ENCODE data around the gene ABCC5.

ABCC5 gene

DNA sequence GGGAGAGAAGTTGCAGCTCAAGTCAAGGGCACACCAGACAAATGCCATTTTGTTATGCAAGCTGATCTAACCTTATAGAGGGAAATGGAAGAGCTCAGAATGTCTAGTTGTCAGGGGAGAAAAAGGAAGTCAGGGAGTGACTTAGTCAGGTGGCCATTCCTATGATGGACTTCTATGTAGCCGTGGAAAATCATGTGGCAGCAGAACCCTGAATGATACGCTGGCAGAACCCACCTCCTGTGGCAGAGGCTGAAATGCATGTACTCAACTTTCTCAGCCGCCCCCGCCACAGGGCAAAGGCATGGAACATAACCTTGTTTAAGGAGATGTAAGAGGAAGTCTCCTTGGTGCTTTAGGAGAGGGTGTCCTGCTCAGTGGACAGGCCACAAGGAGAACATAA, 95.3 kb downstream of the ABCC5 start:
- DNase-seq (ENCODE audit: low read depth in 2 of 2) = no peak

DNA sequence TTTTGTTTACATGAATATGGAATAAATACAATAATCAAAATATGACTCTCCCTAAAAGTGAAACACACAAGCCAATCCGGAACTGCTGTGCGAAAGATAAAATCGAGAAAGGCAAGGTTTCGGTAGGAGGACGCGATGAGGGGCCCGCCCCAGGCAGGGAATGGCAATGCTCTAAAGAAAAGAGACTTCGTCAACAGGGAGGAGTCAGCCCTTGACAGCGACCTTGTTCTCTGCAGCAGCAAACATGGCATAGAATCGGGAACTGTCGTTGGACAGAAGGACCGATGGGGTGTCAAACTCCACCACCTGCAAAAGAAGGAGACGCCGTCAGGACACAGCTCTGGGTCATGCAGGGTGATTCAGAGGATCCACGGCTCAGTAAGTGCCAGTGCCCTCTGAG, 96.6 kb downstream of the ABCC5 start:
- DNase-seq (ENCODE audit: low read depth in 2 of 2) = no peak

DNA sequence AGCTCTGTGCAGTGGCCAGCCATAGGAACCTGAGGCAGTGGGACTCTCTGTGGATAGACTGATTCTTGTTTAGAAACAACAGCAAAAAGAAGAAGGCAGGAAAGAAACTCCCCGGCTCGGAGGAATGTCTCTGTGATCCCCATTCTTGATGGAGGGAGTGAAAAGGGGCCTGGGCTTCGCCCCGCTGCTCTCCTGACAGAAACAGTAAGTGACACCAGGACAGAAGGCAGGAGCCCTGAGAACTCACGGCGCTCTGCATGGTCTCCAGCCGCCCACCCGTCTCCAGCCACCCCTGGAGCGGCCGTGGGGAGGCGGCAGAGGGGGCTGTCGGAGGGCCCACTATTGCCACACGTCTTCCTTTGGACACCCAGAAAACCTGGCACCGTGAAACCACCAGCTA, 97.3 kb downstream of the ABCC5 start:
- DNase-seq (ENCODE audit: low read depth in 2 of 2) = no peak

DNA sequence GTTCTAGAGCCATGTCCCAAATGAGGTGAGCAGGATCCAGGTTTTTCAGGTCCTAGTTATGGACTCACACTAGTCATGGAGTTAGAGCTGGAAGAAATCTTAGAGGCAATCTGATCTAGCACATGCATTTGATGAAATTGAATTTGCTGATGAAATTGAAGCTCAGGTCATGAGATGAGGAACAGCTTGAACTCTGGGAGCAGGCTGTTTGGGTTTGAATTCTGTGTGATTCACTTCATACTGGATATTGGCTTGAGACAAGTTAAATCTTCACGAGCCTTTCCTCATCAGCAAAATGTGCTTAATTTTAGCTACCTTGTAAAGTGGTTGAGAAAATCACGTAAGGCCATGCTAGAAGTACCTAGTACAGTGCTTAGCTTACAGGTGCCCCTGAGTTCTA, 99.5 kb downstream of the ABCC5 start:
- no peak for DNase-seq (ENCODE audit: low read depth in 2 of 2)

DNA sequence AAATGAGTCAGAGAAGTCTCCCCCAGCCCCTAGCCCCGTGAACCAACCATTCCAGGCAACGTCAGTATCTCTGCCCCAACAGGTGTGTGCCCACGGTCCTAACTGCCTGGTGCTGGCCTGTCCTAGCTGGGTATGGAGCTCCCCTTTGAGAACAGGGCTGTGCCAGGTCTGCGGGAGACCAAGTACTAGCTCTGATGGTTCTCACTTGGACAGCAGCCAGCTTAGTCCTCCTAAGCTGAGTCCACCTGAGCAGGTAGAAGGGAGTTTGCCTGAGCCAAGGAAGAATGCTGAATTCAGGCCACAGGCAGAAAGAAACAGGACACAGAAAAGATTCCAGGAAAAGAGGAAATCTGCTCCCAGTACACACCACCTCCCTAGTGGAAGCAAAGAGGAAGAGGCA, 99.9 kb downstream of the ABCC5 start:
- no peak for DNase-seq (ENCODE audit: low read depth in 2 of 2)

DNA sequence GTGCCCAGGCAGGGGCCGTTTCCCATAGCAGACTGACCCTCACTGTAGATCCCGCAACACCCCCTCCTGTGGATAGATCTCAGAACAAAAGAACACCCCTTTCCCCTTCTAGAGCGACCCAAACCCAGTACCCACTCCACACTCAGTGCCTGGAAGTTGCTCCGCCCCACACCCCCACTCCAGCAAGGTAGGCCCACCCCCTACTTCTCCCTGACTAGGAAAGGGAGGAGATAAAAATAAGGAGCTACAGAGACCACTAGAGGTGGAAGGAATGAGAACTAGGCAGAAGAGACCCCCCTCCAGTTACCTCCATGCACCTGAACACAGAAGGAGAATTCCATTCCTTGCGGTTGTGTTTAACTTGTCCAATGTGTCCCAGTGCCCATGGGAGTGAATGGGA, 102.8 kb downstream of the ABCC5 start:
- DNase-seq (ENCODE audit: low read depth in 2 of 2) = no peak

DNA sequence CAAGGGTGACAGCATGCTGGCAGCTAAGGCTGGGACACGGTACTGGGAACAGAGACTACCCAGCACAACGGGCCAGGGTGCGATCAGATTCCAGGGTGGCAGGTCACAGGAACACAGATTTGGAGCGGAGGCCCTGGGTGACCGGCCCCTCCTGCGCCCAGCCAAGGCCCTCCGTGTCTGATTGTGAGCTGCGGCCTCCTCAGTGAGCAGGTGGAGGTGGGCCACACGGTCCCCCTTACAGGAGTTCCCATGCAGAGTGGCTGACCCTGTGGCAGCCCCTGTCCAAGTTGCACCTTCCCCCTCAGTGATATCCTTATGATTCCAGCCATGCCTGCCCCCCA, 104.1 kb downstream of the ABCC5 start:
- no peak for DNase-seq (ENCODE audit: low read depth in 2 of 2)

DNA sequence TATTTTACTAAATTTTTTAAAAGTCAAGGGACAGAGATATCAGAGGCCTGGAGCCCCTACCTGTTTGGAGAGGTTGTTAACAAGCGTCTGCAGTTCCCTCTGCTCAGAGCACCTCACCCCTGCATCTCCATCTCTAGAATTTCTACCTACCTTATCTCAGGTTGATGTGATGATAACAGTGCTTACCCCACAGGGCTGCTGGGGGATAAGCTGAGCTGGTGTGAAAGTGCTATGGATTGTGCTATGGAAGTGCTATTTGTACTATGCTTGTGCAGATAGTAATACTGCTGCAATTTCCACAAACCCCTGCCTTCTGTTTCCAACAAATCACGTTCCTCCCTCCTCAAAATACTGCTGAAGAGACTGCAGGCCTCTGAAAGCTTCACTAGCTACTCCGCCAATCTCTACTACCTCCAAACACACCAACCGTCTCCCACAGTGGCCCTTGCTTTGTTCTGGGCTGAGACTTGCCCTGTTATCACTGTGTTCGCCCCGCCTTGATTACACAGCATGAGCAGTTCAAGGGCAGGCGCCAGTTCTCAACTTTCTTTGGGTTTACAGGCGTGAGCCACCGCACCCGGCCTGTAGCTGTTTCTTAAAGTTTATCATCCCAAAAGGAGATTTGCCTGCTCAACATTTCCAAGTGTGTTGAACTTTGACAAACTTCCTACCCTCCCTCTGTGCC, 104.6 kb downstream of the ABCC5 start:
- no peak for DNase-seq (ENCODE audit: low read depth in 2 of 2)

DNA sequence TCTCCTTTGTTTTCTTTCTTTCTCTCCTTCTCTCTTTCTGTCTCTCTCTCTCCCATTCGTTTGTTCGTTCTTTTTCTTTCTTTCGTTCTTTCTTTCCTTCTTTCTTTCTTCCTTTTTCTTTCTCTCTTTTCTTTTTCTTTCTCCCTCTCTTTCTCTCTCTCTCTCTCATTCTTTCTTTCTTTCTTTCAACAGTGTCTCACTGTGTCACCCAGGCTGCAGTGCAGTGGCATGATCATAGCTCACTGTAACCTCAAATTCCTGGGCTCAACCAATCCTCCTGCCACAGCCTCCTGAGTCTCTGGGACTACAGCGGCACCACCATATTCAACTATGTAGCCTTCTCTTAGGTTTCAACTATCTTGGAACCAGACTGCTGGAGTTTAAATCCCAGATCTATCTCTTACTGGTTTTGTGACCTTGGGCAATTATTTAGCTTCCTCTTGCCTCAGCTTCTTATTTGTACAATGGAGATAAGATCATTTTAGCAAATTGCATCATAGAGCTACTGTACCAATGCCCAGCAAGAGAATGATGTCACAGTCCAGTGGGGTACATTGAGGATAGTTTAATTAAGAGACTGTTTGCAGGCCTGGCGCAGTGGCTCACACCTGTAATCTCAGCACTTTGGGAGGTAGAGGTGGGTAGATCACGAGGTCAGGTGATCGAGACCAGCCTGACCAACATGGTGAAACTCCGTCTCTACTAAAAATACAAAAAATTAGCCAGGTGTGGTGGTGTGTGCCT, 105.7 kb downstream of the ABCC5 start:
- no peak for DNase-seq (ENCODE audit: low read depth in 2 of 2)

DNA sequence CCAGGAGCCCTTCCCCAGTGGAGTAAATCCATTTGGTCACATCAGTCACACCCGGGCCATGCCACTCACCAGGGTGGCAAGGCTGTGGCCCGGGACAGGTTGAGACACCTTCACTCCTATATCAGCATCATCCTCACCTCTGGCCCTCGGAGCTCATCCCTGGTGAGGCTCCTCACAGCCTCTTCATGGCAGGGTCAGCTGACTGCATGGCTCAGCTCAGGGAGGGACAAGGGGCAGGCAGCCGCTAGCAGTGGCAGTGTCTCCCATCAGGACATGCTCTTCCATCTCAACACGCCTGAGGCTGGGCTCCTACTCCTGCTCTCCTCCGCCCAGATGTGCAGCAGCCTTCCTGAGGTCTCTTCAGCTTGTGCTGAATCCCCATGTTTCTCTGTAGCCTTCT, 106.6 kb downstream of the ABCC5 start:
- no peak for DNase-seq (ENCODE audit: low read depth in 2 of 2)

DNA sequence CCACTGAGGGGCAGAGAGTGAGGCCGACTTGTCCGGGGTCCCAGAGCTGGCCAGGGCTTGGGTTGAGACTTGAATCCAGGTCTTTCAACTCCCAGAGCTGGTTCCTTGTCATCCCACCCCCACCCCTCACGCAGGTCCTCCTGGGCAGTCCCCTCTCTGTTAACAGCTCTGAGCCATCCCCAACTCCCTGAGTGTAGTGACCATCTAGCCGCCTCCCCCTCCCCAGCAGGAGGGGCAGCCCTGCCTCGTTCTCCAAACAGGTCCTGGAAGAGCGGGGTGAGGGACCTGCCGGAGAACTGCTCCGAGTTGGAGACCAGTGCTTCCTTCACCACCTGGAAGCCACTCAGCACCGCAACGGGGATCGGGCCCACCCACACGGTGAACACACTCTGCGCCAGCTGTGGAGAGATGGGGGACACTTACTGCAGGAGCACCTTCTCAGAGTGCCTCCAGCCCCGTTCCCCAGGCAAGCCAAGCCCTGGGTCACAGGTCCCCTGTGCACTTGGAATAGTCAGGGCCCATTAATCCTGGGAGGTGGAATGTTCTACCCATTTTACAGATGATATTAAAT, 108.6 kb downstream of the ABCC5 start:
- no peak for DNase-seq (ENCODE audit: low read depth in 2 of 2)

DNA sequence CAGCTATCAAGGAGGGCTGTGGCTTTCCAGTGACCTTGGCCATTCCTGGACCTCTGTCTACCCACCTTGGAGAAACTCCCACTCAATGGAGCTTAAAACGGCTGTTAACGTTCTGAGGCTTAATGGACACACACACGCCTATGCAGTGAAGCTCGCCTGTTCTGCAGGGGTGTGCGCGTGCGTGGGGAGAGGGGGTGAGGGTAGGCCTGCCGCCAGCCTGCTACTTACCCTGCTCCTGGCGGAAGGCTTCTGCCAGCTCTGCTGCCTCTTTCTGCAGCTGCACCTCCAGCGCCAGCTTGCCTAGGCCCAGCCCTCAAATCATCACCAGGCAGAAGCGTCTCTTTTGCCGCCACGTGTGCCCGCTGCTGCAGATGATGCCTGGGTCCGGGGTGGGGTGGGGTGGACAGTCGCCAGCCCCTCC, 109.8 kb downstream of the ABCC5 start:
- DNase-seq (ENCODE audit: low read depth in 2 of 2) = no peak

DNA sequence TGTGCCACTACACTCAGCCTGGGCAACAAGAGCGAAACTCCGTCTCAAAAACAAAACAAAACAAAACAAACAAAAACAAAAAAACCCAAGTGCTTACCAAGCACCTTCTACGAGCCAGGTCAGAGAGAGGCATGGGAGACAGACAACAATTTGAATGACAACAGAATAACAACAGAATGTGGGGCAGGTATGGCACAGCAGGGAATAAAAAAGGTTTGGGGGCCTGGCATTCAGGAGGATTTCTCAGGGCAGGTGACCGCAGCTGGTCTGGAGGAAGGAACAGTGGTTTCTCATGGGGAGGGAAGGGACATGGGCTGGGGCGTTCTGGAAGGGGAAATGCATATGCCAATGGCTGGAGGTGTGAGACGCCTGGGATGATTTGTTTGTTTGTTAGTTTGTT, 110.5 kb downstream of the ABCC5 start:
- DNase-seq (ENCODE audit: low read depth in 2 of 2) = no peak

DNA sequence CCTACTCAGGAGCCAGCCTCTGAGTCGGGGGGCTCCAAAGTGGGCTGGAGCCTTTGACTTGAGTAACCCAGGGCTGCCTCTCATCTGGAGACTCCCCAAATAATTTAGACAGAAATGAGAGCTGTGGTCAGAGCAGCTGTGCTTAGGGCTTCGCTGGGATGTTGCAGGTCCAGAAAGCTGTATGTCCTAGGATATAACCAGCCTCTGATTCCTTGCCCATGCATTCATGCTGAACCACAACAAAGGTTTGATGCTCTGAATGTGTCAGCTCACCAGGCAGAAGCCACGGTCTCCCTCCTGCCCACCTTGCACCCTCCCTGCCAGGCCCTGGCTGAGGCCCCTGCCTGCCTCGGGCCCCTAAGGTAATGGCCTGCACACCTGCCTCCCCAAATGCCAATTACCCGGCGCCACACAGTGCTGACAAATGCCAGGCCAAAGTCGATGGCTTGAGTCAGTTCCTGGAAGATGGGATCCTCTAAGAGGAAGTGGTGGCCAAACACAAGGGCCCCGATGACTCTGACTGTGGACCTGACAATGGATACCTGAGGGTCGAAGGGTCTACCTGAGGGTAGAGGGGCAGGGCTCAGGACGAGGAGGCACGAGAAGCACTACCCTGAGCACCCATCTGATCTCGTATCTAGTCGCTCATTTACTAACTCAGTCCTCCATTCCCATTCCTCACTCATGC, 111.3 kb downstream of the ABCC5 start:
- no peak for DNase-seq (ENCODE audit: low read depth in 2 of 2)

DNA sequence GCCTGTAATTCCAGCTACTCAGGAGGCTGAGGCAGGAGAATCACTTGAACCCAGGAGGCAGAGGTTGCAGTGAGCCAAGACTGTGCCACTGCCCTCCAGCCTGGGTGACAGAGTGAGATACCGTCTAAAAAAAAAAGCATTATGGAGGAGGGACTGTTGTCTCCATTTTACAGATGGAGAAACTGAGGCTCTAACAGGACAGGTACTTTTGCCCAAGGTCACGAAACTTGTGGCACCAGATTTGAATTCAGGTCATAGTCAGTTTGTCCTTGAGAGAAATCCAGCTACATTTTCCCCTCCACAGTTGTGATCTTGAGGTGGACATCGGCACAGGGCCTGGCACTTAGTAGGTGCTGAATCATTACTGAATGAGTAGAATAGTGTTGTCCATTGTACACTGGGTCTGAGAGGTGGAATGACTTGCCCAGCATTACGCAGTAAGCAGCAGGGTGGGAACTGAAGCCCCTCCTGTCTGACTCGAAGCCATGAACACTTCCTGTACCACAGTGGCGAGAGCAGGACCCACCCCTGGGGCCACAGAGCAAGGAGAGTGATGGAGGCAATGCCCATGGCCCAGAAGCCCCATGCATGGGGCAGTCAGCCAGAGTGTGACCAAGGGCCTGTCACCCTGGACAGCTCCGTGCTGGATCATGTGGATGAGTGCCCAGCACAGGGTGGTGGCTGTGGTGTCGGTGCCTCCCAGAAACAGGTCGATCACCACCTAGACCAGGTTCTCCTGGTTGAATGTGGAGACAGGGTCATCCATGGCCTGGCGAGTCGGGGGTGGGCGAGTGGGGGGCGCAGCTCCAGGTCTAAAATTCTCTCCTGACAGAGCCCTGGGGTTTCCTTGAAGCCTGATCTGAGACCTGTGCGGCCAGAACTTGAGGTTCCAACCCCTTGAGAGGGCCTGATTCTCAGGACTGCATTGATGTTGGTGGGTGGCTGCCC, 112.6 kb downstream of the ABCC5 start:
- DNase-seq (ENCODE audit: low read depth in 2 of 2) = no peak

DNA sequence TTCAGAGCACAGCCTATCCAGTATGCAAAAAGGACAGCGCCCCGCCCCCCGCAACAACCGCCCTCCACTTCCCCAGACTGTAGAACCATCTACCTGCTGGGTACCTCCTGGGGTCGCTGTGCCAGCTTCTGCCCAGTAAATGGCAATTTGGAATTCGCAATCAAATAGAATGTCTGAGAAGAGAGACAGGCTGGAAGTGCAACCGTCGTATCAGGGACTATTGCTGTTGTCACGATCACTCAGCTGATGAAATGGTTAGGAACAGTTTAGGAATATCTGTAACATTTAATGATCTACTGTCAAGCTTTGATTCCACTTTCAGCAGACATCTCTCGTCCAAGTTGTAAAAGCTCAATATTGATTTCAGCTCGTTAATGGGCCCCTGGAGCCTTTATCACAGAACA, 119.7 kb downstream of the ABCC5 start:
- DNase-seq (ENCODE audit: low read depth in 2 of 2) = no peak

DNA sequence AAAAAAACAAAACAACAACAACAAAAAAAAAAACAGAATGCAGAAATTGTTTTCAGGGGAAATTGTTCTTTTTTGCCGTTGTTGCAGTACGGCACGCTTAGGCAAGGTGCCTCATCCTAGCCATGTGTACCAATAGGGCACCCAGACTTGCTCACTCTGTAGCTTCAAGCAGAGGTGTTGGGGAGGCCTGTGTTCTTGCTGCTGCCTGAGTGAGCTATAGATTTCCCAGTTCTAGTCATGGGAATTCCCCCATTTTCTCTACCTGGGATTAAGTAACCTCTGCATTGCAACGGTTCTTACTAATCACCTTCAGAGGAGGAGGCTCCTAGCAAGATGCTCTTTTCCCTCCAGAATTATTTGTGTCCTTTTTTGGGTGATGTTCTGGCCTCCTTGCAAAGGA, 120.1 kb downstream of the ABCC5 start:
- DNase-seq (ENCODE audit: low read depth in 2 of 2) = no peak

DNA sequence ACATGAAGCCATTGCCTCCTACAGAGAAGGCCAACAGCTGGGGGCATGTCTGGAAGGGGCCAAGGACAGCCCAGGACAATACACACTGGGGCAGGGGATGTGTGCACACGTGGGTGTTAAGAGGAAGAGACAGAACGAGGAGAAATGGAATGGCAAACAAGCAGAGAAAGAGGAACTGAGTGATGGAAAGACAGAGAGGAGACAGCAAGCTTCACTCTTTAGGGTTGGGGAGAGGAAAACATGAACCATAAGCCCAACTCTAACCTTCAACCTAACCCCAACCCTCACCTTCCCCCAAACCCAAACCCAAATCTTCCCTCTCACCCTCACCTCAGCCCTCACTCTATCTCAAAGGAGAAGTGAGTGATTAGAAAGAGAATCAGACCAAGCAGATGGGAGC, 121.1 kb downstream of the ABCC5 start:
- DNase-seq (ENCODE audit: low read depth in 2 of 2) = no peak

DNA sequence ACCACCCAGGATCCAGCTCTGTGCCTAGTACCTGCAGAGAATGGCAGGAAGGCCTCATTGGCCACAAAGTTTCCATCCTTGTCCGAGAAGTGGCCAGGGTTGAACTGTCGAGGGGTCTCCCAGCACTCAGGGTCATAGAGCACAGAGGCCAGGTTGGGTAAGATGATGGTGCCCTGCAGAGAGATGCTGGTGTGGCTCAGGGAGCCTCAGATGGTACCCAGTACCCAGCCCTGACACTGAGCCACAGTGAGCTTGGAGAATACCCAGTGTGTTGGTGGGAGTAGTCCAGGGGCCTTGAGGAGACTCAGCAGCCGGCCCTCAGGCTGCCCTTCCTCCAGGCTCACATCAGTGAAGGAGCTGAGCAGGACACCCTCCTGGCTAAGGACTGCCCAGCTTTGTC, 121.5 kb downstream of the ABCC5 start:
- no peak for DNase-seq (ENCODE audit: low read depth in 2 of 2)

DNA sequence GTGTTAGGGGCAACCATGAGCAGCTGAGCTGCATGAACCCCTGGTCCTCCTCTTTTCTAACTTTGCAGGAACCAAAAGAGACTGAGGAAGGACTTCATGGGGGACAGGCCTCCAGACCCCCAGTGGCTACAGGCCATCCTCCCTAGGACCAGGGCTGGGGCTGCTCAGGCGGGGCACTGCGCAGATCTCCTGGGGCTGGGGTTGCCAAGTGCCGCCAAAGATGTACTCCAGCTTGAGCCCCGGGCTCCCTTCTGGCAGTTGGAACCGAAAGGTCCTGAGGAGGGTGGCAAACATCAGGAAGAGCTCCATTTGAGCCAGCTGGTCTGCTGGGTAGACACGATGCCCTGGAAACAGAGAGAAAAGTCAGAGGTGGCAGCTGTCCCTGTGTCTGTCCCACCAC, 121.9 kb downstream of the ABCC5 start:
- DNase-seq (ENCODE audit: low read depth in 2 of 2) = no peak

DNA sequence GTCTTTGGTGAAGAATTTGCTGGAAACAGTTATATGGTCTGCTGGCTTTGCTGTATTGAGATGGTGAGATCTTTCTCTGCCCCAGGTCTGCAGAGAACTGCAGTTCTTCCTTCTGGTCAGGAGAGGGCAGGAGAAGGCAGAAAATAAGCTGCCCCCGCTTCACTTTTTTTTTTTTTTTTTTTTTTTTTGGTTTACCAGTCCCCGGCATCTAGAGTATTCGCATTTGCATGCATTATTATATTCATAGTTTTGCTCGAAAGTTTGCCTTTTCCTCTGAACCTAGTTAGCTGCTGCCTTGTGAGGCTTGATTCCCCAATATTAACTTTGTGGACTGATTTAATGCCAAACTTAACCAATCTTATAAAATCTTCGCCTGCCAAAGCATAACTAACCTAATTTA, 122.4 kb downstream of the ABCC5 start:
- no peak for DNase-seq (ENCODE audit: low read depth in 2 of 2)

All from activated CD8-positive, alpha-beta memory T cell treated with anti-CD3 and anti-CD28 coated beads for 4 hours (primary cell).